NB4 (cell line): ENCODE measurements around the gene SNRNP200.

Experiments used
- DNase-seq: peaks from one replicate; pipeline ENCODE4 v3.0.0; 2010; ENCODE audit warnings: low read depth
- H3K4me3 ChIP-seq: one replicate; pipeline ENCODE4 v1.5.1; 2011; ENCODE audit warnings: mild to moderate bottlenecking, low read depth, low read length, moderate library complexity
- CTCF ChIP-seq: IDR thresholded peaks from one replicate; pipeline ENCODE4 v1.5.1; 2012; ENCODE audit warnings: low read depth, low read length
- MAX ChIP-seq: IDR thresholded peaks from 2 replicates; pipeline ENCODE4 v1.6.1; 2011; ENCODE audit warnings: low read depth, low read length
- MYC ChIP-seq: IDR thresholded peaks from 2 replicates; pipeline ENCODE4 v1.6.1; 2011; ENCODE audit warnings: low read depth, low read length
- POLR2A ChIP-seq: IDR thresholded peaks from 2 replicates; pipeline ENCODE4 v1.6.1; 2011; ENCODE audit warnings: mild to moderate bottlenecking; ENCODE audit not compliant: insufficient read length; ENCODE audit errors: extremely low read depth

The SNRNP200 gene

DNA sequence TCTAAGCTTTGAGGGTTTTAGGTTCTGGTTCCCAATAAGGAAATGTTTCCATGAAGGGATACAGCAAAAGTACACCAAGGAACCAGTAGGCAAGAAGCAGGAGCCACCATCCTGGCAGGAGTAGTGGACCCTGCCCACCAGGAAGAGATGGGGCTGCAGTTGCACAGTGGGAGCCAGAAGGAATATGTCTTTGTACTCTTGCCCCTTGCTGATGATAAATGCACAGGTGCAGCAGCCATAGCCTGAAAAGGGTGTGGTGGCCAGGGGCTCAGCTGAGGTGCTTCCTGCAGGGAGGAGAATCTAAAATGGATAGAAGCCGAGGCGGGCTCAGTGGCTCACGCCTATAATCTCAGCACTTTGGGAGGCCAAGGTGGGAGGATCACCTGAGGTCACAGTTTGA is 67.1 kb downstream of the SNRNP200 start:
- no peak for DNase-seq
- TF ChIP-seq MAX (no peak), POLR2A (no peak), MYC (no peak), CTCF (no peak)
- no peak overlapping the region for H3K4me3 ChIP-seq

- no peak for DNase-seq
- no peak for TF ChIP-seq POLR2A
- no peak for TF ChIP-seq MAX
- TF ChIP-seq MYC: no peak
- no peak for TF ChIP-seq CTCF
- no peak overlapping the region for H3K4me3 ChIP-seq
These were observed 68.5 kb downstream of the SNRNP200 start for GRCh38 chr2:96236882-96237281.

DNA sequence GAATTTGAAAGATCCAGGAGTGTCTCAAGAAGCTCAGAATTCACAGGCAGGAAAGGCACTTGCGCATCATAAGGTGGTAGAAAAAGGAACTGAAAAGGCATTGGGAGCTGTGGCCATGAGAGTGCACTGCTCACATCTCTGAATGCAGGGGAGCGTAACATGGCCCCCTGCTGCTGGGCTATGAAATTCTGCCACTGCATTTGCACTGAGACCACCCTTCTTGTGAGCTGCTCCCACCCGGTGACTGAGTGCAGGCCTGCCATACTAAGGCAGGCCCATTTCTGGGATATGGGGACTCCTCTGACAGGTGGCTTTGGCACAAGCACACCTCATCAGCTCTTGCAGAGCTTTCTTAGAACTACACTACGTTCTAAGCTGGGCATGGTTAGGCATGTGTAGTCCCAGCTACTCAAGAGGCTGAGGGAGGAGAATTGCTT is 71.4 kb downstream of the SNRNP200 start:
- no peak overlapping the region for H3K4me3 ChIP-seq
- no peak for TF ChIP-seq CTCF
- TF ChIP-seq POLR2A: no peak
- TF ChIP-seq MYC: no peak
- no peak for TF ChIP-seq MAX
- peak; percentile 48 for DNase-seq

GRCh38 chr2:96233436-96233835 is 71.9 kb downstream of the SNRNP200 start:
- DNase-seq: no peak
- no peak overlapping the region for H3K4me3 ChIP-seq
- no peak for TF ChIP-seq POLR2A
- TF ChIP-seq MYC: no peak
- no peak for TF ChIP-seq CTCF
- TF ChIP-seq MAX: no peak

DNA sequence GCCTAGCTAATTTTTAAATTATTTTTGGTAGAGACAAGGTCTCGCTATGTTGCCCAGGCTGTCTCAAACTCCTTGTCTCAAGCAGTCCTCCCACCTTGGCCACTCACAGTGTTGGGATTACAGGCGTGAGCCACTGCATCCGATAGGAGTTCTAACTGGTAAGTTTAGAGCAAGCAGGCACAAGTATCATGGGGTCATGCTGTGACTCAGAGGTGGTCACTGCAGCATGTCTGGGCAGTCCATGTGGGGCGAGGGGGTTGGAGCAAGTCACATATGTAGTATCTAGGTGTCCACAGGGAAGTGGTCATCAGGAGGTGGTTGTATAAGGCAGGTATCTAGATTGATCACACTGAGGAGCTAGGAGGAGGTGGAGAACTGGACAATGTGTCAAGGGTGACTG is 74.0 kb downstream of the SNRNP200 start:
- H3K4me3 ChIP-seq: no peak overlapping the region

More for the DNA sequence above, 74.0 kb downstream of the SNRNP200 start:
- TF ChIP-seq MYC (no peak), CTCF (no peak), POLR2A (no peak), MAX (no peak)
- no peak for DNase-seq
